ENCODE data around the gene C3. TPM values are rescaled to one million over a fixed set of nuclear protein-coding genes. Genes with fewer than 3 reads are reported as not detected.
"Not testable (repeated sequence)": the region's sequence is repeated elsewhere in the genome, so short reads cannot be mapped to it uniquely, and the experiment has no call there.

The C3 gene
- total and polyA plus RNA-seq, 2 donors: 46.1 to 311 TPM

DNA sequence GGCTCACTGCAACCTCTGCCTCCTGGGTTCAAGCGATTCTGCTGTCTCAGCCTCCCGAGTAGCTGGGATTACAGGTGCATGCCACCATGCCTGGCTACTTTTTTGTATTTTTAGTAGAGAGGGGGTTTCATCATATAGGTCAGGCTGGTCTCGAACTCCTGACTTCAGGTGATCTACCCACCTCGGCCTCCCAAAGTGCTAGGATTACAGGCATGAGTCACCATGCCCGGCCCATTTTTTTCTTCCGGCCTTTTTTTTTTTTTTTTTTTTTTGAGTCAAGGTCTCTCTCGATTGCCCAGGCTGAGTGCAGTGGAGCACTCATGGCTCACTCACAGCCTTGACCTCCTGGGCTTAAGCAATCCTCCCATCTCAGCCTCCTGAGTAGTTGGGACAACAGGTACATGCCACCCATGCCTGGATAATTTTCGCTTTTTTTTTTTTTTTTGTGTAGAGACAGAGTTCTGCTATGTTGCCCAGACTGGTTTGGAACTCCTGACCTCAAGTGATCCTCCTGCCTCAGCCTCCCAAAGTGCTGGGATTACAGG is 41.9 kb upstream of the C3 start:
- not testable (repeated sequence) for DNase-seq (ENCODE audit: low read depth in 6 of 9, low spot score in 9 of 9); H3K4me3 ChIP-seq (ENCODE audit: low read length in 2 of 2); H3K27ac ChIP-seq (ENCODE audit: low read depth in 1 of 2, low read length in 1 of 2); H3K27me3 ChIP-seq (ENCODE audit: control insufficient read depth in 2 of 2, insufficient read depth in 1 of 2, low read length in 1 of 2); H3K36me3 ChIP-seq (ENCODE audit: control insufficient read depth in 2 of 2, insufficient read depth in 2 of 2, low read length in 1 of 2)
- 98% methylated on average over 8 of the region's 8 CpGs for WGBS
- Histone ChIP-seq H3K4me1 (ENCODE audit: control insufficient read depth in 2 of 2, insufficient read depth in 2 of 2, low read length in 2 of 2) (peaks cover 5 to 16% of the 10 kb centered on the region in 2 donors), H3K9me3 (ENCODE audit: control insufficient read depth in 2 of 2, insufficient read depth in 1 of 2, low read length in 1 of 2) (peaks cover 0 to 11% of the 10 kb centered on the region in 2 donors)

GRCh38 chr19:6761053-6761676 is 40.7 kb upstream of the C3 start:
- Histone ChIP-seq H3K27ac (ENCODE audit: low read depth in 1 of 2, low read length in 1 of 2) (no peak overlapping the region), H3K4me3 (ENCODE audit: low read length in 2 of 2) (no peak overlapping the region), H3K27me3 (ENCODE audit: control insufficient read depth in 2 of 2, insufficient read depth in 1 of 2, low read length in 1 of 2) (no peaks in the 10 kb centered on the region), H3K4me1 (ENCODE audit: control insufficient read depth in 2 of 2, insufficient read depth in 2 of 2, low read length in 2 of 2) (peaks cover 0 to 5% of the 10 kb centered on the region in 2 donors), H3K36me3 (ENCODE audit: control insufficient read depth in 2 of 2, insufficient read depth in 2 of 2, low read length in 1 of 2) (peaks cover 3 to 6% of the 10 kb centered on the region in 2 donors), H3K9me3 (ENCODE audit: control insufficient read depth in 2 of 2, insufficient read depth in 1 of 2, low read length in 1 of 2) (peaks cover 0 to 8% of the 10 kb centered on the region in 2 donors)
- WGBS: 84% methylated on average over 4 of the region's 4 CpGs
- DNase-seq (ENCODE audit: low read depth in 6 of 9, low spot score in 9 of 9): peak in 1 of 9 donors; percentile 23

DNA sequence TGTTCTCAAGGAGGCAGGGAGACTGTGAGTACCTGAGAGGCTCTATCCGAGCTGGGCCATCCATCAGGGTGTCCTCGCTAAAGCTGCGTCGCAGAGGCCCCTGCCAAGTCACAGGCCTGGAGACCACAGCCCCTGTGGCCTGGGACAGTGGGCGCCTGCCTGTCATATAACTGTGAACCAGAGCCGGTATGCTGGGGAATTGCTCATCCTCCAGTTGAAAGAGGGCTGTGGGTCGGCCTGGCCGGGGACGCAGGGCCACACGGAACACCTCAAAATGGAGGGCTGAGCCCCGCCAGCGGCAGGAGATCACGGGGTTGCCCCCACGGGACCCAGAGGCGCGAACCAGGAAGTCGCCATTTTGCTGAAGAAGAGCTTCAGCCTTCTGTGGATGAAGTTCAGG is 40.2 kb upstream of the C3 start:
- Histone ChIP-seq H3K27ac (ENCODE audit: low read depth in 1 of 2, low read length in 1 of 2) (no peak overlapping the region), H3K4me3 (ENCODE audit: low read length in 2 of 2) (no peak overlapping the region), H3K27me3 (ENCODE audit: control insufficient read depth in 2 of 2, insufficient read depth in 1 of 2, low read length in 1 of 2) (no peaks in the 10 kb centered on the region), H3K36me3 (ENCODE audit: control insufficient read depth in 2 of 2, insufficient read depth in 2 of 2, low read length in 1 of 2) (peaks cover 3 to 6% of the 10 kb centered on the region in 2 donors), H3K4me1 (ENCODE audit: control insufficient read depth in 2 of 2, insufficient read depth in 2 of 2, low read length in 2 of 2) (no peaks in the 10 kb centered on the region), H3K9me3 (ENCODE audit: control insufficient read depth in 2 of 2, insufficient read depth in 1 of 2, low read length in 1 of 2) (peaks cover 0 to 8% of the 10 kb centered on the region in 2 donors)
- 98% methylated on average over 17 of the region's 17 CpGs for WGBS
- DNase-seq (ENCODE audit: low read depth in 6 of 9, low spot score in 9 of 9): no peak

DNA sequence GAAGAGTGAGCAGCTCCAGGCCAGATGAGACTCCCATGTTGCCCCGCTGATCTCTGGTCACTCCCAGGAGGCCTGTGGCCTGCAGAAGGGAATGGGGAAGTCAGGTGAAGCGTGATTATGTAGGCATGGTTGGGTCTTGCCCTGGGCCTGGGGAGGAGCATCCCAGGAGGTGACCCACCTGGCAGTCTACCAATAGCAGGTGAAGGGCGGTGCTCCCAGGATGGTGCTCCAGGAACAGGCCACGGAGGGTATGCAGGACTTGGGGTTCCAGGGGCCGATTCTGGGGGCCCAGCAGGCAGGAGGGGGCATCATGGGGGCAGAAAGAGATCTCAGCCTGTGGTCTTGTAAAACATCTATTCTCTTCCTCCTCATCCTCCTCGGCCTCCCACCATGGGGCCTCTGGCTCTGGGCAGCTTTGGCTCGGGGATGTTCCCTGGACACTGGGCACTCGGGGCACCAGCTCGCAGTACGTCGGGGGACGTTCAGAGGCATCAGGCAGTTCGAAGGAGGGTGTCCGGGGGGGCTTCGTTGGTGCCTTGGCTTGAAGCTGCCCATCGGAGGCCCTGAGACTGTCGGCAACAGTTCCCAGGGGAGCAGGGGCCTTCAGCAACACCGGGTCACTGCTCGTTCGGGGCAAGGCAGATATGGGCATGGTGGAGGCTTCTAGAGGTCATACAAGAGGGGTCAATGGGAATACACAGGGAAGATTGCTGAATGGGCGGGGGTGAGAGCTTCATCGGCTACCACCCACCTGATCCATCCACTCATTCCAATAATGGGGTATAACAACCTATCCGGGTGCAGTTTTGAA is 34.4 kb upstream of the C3 start:
- peaks cover 3 to 12% of the 10 kb centered on the region in 2 donors for H3K4me1 ChIP-seq (ENCODE audit: control insufficient read depth in 2 of 2, insufficient read depth in 2 of 2, low read length in 2 of 2)
- WGBS: 93% methylated on average over 23 of the region's 23 CpGs
- no peak overlapping the region for H3K27ac ChIP-seq (ENCODE audit: low read depth in 1 of 2, low read length in 1 of 2)
- no peak overlapping the region for H3K4me3 ChIP-seq (ENCODE audit: low read length in 2 of 2)
- H3K9me3 ChIP-seq (ENCODE audit: control insufficient read depth in 2 of 2, insufficient read depth in 1 of 2, low read length in 1 of 2): no peaks in the 10 kb centered on the region
- H3K36me3 ChIP-seq (ENCODE audit: control insufficient read depth in 2 of 2, insufficient read depth in 2 of 2, low read length in 1 of 2): peaks cover 8 to 9% of the 10 kb centered on the region in 2 donors
- no peak for DNase-seq (ENCODE audit: low read depth in 6 of 9, low spot score in 9 of 9)
- peaks cover 0 to 11% of the 10 kb centered on the region in 2 donors for H3K27me3 ChIP-seq (ENCODE audit: control insufficient read depth in 2 of 2, insufficient read depth in 1 of 2, low read length in 1 of 2)

GRCh38 chr19:6754136-6754535 is 33.7 kb upstream of the C3 start:
- H3K9me3 ChIP-seq (ENCODE audit: control insufficient read depth in 2 of 2, insufficient read depth in 1 of 2, low read length in 1 of 2): no peaks in the 10 kb centered on the region
- peaks cover 0 to 11% of the 10 kb centered on the region in 2 donors for H3K27me3 ChIP-seq (ENCODE audit: control insufficient read depth in 2 of 2, insufficient read depth in 1 of 2, low read length in 1 of 2)
- 97% methylated on average over 22 of the region's 22 CpGs for WGBS
- H3K27ac ChIP-seq (ENCODE audit: low read depth in 1 of 2, low read length in 1 of 2): no peak overlapping the region
- peaks cover 3 to 12% of the 10 kb centered on the region in 2 donors for H3K4me1 ChIP-seq (ENCODE audit: control insufficient read depth in 2 of 2, insufficient read depth in 2 of 2, low read length in 2 of 2)
- peaks cover 7 to 8% of the 10 kb centered on the region in 2 donors for H3K36me3 ChIP-seq (ENCODE audit: control insufficient read depth in 2 of 2, insufficient read depth in 2 of 2, low read length in 1 of 2)
- DNase-seq (ENCODE audit: low read depth in 6 of 9, low spot score in 9 of 9): no peak
- H3K4me3 ChIP-seq (ENCODE audit: low read length in 2 of 2): no peak overlapping the region

DNA sequence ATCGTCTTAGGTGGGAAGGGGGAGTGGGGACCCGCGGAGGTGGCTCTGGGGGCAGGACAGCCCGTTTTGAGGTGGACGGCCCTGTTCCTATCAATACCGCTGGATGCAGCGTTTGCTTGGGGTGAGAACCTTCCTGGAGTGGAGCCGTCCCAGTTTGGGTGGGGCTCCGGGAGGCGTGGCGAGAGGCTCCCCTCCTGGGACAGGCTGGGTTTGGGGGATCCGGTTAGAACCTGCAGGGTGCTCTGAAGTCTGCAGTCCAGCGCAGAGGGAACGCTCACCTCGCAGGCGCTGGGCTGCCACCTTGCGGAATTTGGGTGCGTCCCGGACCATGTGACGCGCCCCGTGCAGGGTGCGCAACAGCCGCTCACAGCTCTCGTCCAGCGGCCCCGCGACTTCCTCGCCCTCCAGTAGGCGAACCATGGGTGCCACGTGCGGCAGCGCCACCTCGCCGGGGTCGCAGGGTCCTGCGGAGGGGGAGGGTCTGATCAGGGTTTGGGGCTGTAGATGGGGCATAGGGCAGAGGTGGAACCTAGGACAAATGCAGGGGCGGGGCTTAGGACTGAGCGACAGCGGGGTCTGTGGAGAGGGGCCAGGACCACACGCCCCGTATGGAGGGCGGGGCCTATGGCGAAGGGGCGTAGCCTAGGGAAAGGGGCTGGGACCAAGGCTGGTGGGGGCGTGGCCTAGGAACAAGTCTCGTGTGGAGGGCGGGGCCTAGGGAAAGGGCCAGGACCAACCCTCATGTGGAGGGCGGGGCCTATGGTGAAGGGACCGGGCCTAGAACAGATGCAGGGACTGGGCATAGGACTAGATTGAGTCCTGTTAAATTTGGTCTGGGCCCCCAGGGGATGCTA is 33.0 kb upstream of the C3 start:
- Histone ChIP-seq H3K9me3 (ENCODE audit: control insufficient read depth in 2 of 2, insufficient read depth in 1 of 2, low read length in 1 of 2) (no peaks in the 10 kb centered on the region), H3K27me3 (ENCODE audit: control insufficient read depth in 2 of 2, insufficient read depth in 1 of 2, low read length in 1 of 2) (peaks cover 0 to 11% of the 10 kb centered on the region in 2 donors), H3K36me3 (ENCODE audit: control insufficient read depth in 2 of 2, insufficient read depth in 2 of 2, low read length in 1 of 2) (peaks cover 3 to 7% of the 10 kb centered on the region in 2 donors), H3K4me3 (ENCODE audit: low read length in 2 of 2) (peak overlapping the region; percentile 36 to 47), H3K27ac (ENCODE audit: low read depth in 1 of 2, low read length in 1 of 2) (peak overlapping the region in 1 of 2 donors; percentile 21), H3K4me1 (ENCODE audit: control insufficient read depth in 2 of 2, insufficient read depth in 2 of 2, low read length in 2 of 2) (peaks cover 3 to 12% of the 10 kb centered on the region in 2 donors)
- DNase-seq (ENCODE audit: low read depth in 6 of 9, low spot score in 9 of 9): peak in 6 of 9 donors; percentile 67 to 86 (median 76)
- WGBS: 5% methylated on average over 50 of the region's 50 CpGs

DNA sequence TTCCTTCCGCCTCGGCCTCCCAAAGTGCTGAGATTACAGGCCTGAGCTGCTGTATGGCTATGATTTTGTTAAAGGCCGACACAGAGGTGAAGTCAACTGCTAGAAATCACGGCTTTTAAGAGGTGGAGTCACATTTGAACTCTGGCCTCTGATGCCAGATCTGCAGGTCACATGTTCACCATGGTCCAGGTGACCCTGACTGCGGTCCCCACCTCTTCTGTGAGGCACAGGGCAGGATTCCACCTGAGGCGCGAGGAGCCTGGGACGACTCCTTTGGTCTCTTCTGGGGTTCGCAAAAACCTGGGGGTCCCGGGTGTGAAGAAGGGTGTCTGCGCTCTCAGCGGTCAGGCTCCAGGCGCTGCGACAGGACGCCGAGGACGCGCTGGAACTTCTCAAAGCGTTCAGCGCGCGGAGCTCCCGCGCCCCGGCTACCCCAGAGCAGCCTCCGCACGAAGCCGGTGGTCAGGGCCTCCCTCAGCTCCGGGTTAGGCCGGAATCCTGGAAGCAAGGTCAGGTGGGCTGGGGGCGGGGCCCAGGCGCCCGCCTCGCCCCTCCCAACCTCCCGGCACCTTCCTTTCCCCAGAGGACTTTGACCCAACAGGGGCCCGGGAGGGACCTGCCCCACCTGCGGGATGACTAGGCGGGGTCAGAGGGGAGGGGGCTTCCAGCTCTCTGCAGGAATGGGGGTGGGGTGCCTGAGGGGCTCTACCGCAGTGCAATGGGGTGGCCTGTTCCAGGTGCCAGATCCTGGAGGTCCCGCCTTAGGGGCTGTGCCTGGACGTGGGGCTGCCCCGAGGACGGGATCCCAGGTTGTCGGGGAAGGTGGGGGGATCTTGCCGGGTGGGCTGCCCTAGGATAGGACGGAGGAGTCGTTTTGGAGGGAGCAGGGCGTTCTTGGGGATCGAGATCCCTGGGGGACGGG is 32.1 kb upstream of the C3 start:
- peaks cover 3 to 7% of the 10 kb centered on the region in 2 donors for H3K36me3 ChIP-seq (ENCODE audit: control insufficient read depth in 2 of 2, insufficient read depth in 2 of 2, low read length in 1 of 2)
- DNase-seq (ENCODE audit: low read depth in 6 of 9, low spot score in 9 of 9): no peak
- H3K27ac ChIP-seq (ENCODE audit: low read depth in 1 of 2, low read length in 1 of 2): no peak overlapping the region
- WGBS: 86% methylated on average over 50 of the region's 50 CpGs
- peaks cover 0 to 11% of the 10 kb centered on the region in 2 donors for H3K27me3 ChIP-seq (ENCODE audit: control insufficient read depth in 2 of 2, insufficient read depth in 1 of 2, low read length in 1 of 2)
- H3K4me3 ChIP-seq (ENCODE audit: low read length in 2 of 2): peak overlapping the region in 1 of 2 donors; percentile 36
- H3K4me1 ChIP-seq (ENCODE audit: control insufficient read depth in 2 of 2, insufficient read depth in 2 of 2, low read length in 2 of 2): peaks cover 3 to 12% of the 10 kb centered on the region in 2 donors
- no peaks in the 10 kb centered on the region for H3K9me3 ChIP-seq (ENCODE audit: control insufficient read depth in 2 of 2, insufficient read depth in 1 of 2, low read length in 1 of 2)

DNA sequence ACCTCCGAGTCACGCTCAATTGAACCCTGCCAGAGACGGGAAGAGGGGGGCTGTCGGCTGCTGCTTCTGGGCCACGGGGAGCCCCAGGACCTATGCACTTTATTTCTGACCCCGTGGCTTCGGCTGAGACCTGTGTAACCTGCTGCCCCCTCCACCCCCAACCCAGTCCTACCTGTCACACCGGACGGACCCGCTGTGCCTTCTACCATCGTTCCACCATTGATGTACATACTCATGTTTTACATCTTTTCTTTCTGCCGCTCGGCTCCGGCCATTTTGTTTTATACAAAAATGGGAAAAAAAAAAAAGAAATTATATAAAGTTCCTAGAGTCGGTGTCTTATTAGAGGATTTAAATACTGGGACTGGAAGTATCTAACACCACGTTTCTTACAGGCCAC is 30.7 kb upstream of the C3 start:
- no peak overlapping the region for H3K4me3 ChIP-seq (ENCODE audit: low read length in 2 of 2)
- H3K36me3 ChIP-seq (ENCODE audit: control insufficient read depth in 2 of 2, insufficient read depth in 2 of 2, low read length in 1 of 2): peaks cover 3 to 7% of the 10 kb centered on the region in 2 donors
- H3K27me3 ChIP-seq (ENCODE audit: control insufficient read depth in 2 of 2, insufficient read depth in 1 of 2, low read length in 1 of 2): peaks cover 0 to 11% of the 10 kb centered on the region in 2 donors
- H3K27ac ChIP-seq (ENCODE audit: low read depth in 1 of 2, low read length in 1 of 2): no peak overlapping the region
- H3K9me3 ChIP-seq (ENCODE audit: control insufficient read depth in 2 of 2, insufficient read depth in 1 of 2, low read length in 1 of 2): no peaks in the 10 kb centered on the region
- DNase-seq (ENCODE audit: low read depth in 6 of 9, low spot score in 9 of 9): no peak
- peaks cover 3 to 12% of the 10 kb centered on the region in 2 donors for H3K4me1 ChIP-seq (ENCODE audit: control insufficient read depth in 2 of 2, insufficient read depth in 2 of 2, low read length in 2 of 2)
- 98% methylated on average over 16 of the region's 16 CpGs for WGBS
